K562 (cell line): Measurements from ENCODE around the gene SPECC1L. TPM values are rescaled to one million over a fixed set of nuclear protein-coding genes. Genes with fewer than 3 reads are reported as not detected.

Experiments
- MEF2D ChIP-seq: conservative IDR thresholded peaks from 2 replicates; pipeline ENCODE4 v1.6.1; 2016; ENCODE audit warnings: low read depth, missing genetic modification characterization, missing compliant biosample characterization
- POLR3A ChIP-seq: IDR thresholded peaks from 2 replicates; pipeline ENCODE4 v1.6.1; 2011; ENCODE audit warnings: borderline replicate concordance, mild to moderate bottlenecking, moderate library complexity; ENCODE audit not compliant: insufficient read length, insufficient read depth; ENCODE audit errors: extremely low read depth
- polyA plus RNA-seq, 8 experiments: library from polyadenylated mRNA; depleted of rRNA in 4 of 8; stranded (reverse) in 5 of 8; unstranded in 3 of 8; fragments of >200 nt; fragmentation: Nextera tagmentation in 2 of 8; fragmentation: Illumina TruSeq in 1 of 8; extraction: Ambion mirVana in 2 of 8; extraction: Trizol in 1 of 8; gene quantifications; 2 replicates each; pipeline versions ENCODE4 v1.2.1 to v1.2.3, GENCODE V29; 2011 to 2014; ENCODE audit warnings: inconsistent platforms in 1 of 8, missing spikeins in 1 of 8
- total RNA-seq, 7 experiments: library from RNA; depleted of rRNA in 6 of 7; stranded (reverse); fragments of >200 nt in 6 of 7; fragmentation: Illumina TruSeq in 2 of 7; extraction: Trizol in 2 of 7; gene quantifications; 2 replicates each; pipeline versions ENCODE4 v1.2.1 to v1.2.3, GENCODE V29; 2011 to 2021; ENCODE audit warnings: low replicate concordance in 1 of 7
- TF ChIP-seq, protein P1 (sequence below): fragments of 150-350 bp; conservative IDR thresholded peaks from 2 replicates; pipeline ENCODE4 v1.6.1; 2014; ENCODE audit warnings: low read length
- TF ChIP-seq, protein P2 (sequence below): fragments of 250-450 bp; sonication (Bioruptor Pico); IDR thresholded peaks from 2 replicates; pipeline ENCODE4 v1.4.0; 2020; ENCODE audit warnings: mild to moderate bottlenecking

The SPECC1L gene
- total and polyA plus RNA-seq, 9 of the 15 experiments (the other 6 are each of a cell fraction or from before 2014, with no cell fraction given), result 1.4 to 27.9 (median 14.5) TPM

DNA sequence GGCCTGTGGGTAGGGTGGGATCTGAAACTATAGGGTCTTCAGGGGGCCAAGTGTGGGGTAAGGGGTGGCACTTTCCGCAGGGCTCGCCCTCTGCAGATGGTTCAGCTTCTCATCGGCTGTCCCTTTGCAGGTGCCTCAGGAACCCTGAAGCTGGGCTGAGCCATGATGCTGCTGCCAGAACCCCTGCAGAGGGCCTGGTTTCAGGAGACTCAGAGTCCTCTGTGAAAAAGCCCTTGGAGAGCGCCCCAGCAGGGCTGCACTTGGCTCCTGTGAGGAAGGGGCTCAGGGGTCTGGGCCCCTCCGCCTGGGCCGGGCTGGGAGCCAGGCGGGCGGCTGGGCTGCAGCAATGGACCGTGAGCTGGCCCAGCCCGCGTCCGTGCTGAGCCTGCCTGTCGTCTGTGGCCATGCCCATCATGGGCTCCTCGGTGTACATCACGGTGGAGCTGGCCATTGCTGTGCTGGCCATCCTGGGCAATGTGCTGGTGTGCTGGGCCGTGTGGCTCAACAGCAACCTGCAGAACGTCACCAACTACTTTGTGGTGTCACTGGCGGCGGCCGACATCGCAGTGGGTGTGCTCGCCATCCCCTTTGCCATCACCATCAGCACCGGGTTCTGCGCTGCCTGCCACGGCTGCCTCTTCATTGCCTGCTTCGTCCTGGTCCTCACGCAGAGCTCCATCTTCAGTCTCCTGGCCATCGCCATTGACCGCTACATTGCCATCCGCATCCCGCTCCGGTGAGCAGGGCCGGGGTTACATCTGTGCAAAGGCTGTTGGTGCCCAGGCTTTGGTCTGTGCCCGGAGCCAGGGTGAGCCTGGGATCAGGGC, 162.6 kb downstream of the SPECC1L start (continued):
- TF ChIP-seq, protein P1, sequence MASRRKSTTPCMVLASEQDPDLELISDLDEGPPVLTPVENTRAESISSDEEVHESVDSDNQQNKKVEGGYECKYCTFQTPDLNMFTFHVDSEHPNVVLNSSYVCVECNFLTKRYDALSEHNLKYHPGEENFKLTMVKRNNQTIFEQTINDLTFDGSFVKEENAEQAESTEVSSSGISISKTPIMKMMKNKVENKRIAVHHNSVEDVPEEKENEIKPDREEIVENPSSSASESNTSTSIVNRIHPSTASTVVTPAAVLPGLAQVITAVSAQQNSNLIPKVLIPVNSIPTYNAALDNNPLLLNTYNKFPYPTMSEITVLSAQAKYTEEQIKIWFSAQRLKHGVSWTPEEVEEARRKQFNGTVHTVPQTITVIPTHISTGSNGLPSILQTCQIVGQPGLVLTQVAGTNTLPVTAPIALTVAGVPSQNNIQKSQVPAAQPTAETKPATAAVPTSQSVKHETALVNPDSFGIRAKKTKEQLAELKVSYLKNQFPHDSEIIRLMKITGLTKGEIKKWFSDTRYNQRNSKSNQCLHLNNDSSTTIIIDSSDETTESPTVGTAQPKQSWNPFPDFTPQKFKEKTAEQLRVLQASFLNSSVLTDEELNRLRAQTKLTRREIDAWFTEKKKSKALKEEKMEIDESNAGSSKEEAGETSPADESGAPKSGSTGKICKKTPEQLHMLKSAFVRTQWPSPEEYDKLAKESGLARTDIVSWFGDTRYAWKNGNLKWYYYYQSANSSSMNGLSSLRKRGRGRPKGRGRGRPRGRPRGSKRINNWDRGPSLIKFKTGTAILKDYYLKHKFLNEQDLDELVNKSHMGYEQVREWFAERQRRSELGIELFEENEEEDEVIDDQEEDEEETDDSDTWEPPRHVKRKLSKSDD, result no peak
- no peak for TF ChIP-seq MEF2D (tag)
- TF ChIP-seq, protein P2, sequence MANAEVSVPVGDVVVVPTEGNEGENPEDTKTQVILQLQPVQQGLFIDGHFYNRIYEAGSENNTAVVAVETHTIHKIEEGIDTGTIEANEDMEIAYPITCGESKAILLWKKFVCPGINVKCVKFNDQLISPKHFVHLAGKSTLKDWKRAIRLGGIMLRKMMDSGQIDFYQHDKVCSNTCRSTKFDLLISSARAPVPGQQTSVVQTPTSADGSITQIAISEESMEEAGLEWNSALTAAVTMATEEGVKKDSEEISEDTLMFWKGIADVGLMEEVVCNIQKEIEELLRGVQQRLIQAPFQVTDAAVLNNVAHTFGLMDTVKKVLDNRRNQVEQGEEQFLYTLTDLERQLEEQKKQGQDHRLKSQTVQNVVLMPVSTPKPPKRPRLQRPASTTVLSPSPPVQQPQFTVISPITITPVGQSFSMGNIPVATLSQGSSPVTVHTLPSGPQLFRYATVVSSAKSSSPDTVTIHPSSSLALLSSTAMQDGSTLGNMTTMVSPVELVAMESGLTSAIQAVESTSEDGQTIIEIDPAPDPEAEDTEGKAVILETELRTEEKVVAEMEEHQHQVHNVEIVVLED, result no peak
- TF ChIP-seq POLR3A, result no peak
